Measurements from ENCODE around the gene GNAI1.
"Not testable (repeated sequence)": the region's sequence is repeated elsewhere in the genome, so short reads cannot be mapped to it uniquely, and the experiment has no call there.

The GNAI1 gene

DNA sequence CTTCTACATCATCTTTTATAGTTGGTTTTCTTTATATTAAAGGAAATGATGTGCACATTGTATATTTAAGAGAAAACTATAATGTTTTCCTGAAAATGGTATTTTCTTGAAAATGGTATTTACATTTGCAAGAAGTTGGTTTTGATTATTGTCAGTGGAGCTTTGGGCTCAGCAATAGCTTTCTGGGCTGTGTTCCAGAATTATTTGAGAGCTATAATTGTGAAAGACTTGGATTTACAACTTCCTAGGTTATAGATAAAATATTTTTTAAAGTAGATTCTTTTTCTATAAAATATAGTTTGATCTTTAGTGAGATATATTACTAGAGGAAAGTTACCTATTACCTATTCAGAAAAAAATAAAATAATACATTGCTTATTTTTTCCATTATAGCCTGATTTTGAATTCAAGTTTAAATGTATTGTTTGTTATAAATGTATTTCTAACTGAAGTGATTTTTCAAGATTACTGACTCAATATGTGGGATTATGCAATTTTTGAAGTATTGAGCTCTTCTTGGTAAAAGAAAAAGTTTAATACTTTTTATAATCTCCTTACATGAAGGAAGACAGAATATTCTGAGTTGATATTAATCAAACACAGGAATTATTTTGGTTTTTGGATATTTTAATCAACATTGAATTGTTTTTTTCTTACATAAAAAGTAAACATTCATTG lies 20.2 kb downstream of the GNAI1 start:
- no peak for DNase-seq (ENCODE audit: low read depth in 1 of 2, low spot score in 1 of 2)

DNA sequence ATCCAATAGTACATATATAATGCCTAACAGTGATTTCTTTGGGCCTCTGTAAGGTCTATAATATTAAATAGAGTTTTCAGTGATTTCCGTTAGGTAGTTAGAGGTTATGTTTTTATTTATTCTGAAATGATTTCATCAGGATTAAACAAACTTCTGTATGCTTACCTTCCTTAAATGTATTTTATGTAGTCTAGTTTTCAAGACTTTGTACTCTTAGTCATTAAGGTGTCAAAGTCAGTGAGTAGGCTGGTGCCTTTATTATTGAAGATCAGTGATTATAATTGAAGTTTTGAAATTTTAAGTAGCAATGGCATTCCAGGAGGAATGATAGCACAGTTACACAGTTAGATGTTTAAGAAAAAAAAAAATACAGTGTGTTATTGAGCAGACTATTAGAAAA lies 20.7 kb downstream of the GNAI1 start:
- DNase-seq (ENCODE audit: low read depth in 1 of 2, low spot score in 1 of 2) = no peak

DNA sequence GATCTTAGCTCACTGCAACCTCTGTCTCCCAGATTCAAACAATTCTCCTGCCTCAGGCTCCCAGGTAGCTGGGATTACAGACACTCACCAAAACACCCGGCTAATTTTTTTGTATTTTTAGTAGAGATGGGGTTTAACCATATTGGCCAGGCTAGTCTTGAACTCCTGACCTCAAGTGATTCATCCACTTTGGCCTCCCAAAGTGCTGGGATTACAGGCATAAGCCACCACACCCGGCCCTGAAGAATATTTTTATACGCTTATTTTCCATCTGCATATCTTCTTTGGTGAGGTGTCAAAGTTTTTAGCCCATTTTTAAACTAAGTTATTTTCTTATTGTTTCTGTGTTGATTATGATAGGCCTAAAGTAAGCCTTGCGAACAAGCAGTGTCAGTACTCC lies 23.1 kb downstream of the GNAI1 start:
- not testable (repeated sequence) for DNase-seq (ENCODE audit: low read depth in 1 of 2, low spot score in 1 of 2)

DNA sequence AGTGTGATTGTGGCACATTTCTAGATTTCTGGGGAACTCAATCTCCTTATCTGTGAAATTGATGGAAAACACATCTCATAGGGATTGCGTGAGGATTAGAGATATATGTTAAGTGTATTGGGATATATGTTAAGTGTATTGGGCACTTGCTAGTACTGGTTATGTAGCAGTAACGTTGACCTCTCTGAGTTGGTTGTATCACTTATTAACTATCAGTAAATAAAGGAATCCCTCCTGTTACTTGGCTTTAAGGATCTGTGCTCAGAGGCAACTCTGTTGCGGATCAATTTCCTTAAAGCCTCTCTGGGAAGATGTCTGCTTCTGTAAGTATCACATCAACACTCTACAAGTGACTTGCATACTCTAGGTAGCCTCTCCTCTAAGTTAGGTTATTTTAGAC lies 25.2 kb downstream of the GNAI1 start:
- no peak for DNase-seq (ENCODE audit: low read depth in 1 of 2, low spot score in 1 of 2)

DNA sequence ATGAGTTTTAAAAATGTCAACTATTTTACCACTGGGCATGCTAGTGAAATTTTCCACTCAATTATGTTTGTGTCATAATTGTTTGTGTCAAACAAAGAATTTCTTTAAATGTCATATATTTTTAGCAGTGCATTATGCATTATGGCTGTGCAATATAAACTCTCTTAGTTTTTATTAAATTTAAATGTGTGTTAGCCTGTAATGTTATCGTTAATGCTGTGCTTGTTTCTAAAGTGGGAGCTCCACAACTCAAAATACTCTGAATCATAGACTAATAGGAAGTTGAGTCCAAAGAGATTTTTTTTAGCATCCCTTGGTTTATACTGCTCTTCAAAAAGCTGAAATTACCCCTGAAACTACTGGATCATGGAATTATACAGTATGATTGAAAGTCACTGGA lies 26.8 kb downstream of the GNAI1 start:
- DNase-seq (ENCODE audit: low read depth in 1 of 2, low spot score in 1 of 2) = no peak

DNA sequence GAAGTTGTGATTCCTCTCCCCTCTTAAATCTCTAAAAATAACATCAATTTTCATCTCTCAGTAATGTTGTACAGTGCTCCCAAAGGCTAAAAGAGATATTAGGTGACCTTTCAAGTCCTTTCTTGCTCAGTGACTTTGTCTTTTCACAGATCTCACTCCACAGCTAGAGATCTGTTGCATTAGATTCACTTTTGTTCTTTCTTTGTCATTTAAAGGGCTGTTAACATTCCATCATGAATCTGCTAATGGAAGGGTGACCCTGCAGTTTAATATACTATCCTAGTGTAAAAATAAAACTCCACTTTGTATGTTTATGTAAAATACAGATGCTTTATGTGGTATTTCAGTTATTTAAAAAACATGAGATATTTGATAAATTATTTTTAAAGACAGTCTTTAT lies 30.5 kb downstream of the GNAI1 start:
- DNase-seq (ENCODE audit: low read depth in 1 of 2, low spot score in 1 of 2) = no peak

DNA sequence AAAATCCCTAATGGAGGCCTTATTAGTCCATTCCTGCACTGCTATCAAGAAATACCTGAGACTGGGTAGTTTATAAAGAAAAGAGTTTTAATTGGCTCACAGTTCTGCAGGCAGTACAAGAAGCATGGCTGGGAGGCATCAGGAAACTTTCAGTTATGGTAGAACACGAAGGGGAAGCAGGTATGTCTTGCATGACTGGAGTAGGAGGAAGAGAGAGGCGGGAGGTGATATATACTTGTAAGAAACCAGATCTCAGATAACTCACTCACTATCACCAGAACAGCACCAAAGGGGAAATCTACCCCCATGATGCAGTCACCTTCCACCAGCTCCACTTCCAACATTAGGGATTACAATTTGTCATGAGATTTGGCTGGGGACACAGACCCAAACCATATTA lies 35.8 kb downstream of the GNAI1 start:
- DNase-seq (ENCODE audit: low read depth in 1 of 2, low spot score in 1 of 2) = no peak

DNA sequence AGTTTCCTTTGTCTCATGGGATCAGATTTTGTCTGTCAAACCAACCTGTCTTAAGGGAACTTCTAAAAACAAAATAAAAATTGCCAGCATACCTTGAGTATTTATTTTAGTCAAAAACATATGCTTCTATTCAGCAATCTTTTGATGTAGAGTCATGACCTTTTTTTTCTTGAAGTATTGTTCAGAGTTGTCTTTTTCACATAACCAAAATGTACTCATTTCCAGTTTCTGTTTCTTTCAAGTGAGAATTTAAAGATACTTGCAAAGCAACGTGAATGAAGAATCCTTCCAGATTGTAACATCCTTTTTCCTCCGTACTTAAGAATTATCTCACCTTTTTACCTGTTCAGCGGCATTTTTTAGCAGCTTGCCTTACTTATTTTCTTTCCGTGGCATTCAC lies 37.8 kb downstream of the GNAI1 start:
- DNase-seq (ENCODE audit: low read depth in 1 of 2, low spot score in 1 of 2) = no peak

DNA sequence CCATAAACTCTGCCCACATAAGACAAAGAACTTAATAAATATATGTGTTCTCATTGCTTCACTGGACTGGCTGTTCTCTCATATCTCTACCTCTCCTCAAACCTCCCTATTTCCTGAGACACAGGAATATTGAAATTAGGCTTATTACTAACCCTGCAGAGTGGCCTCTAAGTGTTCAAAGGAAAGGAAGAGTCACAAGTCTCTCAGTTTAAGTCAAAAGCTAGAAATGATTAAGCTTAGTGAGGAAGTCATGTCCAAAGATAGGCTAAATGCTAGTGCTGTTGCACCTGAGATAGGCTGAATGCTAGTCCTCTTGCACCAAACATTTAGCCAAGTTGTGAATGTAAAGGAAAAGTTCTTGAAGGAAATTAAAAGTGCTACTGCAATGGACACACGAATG lies 41.1 kb downstream of the GNAI1 start:
- DNase-seq (ENCODE audit: low read depth in 1 of 2, low spot score in 1 of 2) = no peak

DNA sequence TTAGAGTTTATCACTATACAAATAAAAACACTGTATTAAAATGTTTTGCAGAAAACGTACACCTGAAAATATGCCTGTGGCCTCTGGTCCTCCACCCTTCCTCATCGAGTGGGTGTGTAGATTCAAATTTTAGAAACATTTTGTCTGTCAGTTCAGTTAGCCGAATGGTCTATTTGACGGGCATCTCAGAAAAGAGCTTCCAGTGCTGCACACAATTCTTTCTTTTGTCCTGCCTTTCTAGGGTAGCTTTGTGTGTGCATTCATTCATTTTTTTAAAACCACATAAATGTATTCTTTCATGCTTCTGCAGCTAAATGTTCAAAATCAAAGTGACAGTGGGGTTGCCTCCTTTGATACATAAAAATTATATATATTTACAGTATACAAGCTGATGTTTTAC lies 46.8 kb downstream of the GNAI1 start:
- no peak for DNase-seq (ENCODE audit: low read depth in 1 of 2, low spot score in 1 of 2)

DNA sequence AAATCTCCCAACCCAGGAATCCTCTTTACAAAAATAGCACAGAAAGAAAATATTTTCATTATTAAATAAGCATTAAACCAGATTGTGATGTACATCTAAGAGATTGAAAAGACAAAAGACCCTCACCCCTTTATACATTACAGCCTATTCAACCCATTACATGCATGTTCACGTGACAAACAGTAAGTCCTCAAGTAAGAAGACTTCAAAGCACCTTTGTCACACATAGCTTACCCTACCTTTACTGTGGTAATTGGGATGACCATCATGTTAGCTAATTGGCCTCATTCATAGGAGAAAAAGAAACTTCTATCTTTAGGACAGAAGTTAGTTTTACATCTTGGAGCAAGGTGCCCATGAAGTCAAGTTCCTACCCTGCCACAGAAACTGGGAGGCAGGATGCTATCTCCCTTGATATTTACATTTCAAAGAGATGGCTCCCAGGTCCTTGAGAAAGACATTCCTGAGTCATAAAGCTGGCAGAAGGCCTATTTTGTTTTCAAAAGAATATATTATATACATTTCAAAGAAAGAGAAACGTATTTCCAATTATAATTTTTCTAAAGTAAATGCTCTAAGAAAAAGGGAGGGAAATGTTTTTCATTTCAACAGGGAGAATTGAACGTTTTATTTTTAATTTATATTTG lies 48.1 kb downstream of the GNAI1 start:
- DNase-seq (ENCODE audit: low read depth in 1 of 2, low spot score in 1 of 2) = no peak

DNA sequence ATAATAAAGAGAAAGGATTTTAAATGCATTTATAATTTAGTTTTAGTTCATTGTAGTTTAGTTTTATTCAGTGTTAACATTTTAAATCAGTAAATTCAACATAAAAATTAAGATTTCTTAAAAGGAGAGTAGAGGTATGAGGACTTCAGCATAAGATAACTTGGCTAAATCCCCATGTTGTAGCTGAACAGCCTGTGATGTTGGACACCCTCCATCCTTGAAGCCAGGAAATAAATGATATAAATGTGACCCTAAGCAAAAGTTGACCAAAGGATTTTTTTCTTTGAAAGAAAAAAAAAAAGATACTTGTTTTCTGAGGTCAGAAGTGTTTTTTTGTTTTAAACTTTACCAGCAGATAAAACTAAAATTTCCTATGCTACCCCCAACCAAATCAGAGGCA lies 48.7 kb downstream of the GNAI1 start:
- no peak for DNase-seq (ENCODE audit: low read depth in 1 of 2, low spot score in 1 of 2)

DNA sequence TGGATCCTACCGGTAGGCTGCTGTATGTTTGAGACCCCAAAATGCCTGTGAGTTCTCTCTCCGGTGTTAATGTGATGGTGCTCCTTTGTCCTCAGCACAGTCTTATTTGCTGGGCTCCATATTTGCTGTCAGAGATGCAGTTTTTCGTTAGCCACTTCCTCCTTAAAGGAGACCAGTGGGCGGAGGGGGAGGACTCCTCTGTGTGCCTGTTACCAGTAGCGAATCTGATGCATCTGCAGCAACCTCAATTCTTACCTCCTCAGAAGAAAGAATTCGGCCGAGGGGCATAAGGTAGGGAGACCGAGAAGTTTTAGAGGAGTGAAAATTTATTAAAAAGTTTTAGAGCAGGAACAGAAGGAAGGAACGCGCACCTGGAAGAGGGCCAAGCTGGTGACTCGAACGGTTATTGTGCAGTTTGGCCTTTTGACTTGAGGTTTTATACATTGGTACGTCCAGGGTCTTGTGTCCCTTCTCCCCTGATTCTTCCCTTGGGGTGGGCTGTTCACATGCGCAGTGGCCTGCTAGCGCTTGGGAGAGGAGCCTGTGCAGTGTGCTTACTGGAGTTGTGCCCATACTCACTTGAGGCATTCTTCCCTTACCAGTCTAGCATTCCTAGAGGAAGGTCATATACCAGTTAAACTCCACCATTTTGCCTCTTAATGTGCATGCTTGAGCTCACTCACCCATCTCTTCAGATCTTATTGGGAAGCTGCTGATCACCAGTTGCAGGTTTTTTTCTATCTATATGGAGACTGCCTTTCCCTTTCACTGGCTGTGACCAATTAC lies 49.5 kb downstream of the GNAI1 start:
- DNase-seq (ENCODE audit: low read depth in 1 of 2, low spot score in 1 of 2) = no peak

DNA sequence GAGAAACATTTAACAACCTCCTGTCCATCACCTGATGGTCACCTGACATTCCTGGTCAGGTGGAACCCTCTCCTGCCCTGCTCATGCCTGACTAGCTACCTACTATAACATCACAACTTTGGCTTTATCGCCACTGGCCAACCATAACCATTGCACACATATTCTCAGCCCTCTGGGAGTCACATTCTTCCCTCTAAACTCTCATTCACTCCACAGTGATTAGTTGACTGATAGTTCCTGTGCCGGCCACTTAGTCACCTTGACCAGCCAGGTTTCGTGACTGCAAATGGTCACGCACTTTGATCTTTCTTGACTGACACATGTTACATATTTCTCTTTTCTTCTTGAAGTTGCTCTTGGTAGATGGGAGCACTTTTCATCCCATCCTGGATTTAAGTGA lies 50.1 kb downstream of the GNAI1 start:
- DNase-seq (ENCODE audit: low read depth in 1 of 2, low spot score in 1 of 2) = no peak

DNA sequence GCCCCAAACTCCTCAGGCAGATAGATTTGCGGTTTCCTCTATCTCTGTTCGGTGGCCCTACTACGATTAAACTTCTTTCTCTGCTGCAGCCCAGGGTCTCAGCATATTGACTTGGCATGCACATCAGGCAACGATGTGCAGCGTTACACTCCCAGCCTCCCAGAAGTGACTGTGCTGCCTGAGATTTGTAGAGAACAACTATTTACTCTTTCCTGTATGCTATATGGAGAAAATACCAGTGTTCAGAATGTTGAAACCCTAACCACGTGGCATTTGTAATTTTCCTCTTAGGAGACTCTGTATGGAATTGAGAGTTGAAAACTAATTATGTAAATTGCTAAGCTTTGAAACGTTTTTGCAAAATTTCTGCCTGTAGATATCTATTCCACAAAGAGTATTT lies 50.9 kb downstream of the GNAI1 start:
- no peak for DNase-seq (ENCODE audit: low read depth in 1 of 2, low spot score in 1 of 2)

DNA sequence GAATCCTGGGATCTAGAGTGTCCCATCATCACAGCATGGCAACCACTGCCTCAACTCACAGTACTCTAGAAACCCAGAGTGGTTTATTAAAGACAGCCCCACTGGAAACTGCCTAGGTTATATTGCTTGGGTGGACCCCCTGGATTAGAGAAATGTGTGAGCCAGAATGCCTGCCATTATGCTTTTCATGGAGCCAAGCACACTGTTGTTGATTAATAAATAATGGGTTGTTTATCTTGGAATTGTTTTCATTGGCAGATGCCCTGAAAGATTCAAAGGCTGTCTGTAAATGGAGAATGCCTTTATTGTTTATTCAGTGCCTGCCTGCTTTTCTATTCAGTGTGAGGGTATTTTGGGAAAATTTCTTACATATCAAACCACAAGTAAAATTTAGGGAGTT lies 52.1 kb downstream of the GNAI1 start:
- DNase-seq (ENCODE audit: low read depth in 1 of 2, low spot score in 1 of 2) = no peak

DNA sequence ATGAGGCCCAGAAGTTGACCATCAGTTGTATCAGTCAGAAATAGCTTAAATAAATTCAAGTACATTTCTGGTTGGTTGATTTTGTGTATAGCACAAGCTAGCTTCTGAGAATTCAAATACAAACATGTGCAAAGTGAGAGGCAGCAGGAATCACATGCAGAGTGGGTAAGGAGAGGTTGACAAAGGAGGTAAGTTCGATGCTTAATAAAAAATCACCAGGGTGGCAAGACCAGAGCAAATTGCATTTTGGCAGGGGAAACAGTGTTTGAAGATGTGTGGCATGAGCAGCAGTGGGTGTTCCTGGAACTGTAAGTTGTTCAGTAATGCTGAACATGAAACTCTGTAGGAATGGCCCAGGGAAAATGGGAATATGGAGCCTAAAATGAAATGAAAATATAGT lies 52.6 kb downstream of the GNAI1 start:
- DNase-seq (ENCODE audit: low read depth in 1 of 2, low spot score in 1 of 2) = no peak

DNA sequence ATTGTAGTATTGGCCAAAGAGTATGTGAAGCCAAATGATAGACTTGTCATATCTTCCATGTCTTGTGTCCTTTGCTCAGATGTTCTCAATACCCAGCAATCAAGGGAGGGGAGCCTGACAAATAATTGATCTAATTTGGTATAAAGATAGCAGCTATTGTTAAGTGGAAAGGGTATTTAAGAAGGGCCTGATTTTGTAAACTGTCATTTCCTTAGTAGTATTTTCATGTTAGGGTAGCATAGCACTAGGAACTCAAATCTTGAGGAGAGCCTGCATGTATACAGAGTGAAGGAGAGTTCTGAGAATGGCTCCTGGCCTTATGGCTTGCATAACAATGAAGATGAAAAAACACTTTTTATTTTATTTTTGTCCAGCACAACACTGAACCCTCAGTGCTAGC lies 53.1 kb downstream of the GNAI1 start:
- DNase-seq (ENCODE audit: low read depth in 1 of 2, low spot score in 1 of 2) = no peak

DNA sequence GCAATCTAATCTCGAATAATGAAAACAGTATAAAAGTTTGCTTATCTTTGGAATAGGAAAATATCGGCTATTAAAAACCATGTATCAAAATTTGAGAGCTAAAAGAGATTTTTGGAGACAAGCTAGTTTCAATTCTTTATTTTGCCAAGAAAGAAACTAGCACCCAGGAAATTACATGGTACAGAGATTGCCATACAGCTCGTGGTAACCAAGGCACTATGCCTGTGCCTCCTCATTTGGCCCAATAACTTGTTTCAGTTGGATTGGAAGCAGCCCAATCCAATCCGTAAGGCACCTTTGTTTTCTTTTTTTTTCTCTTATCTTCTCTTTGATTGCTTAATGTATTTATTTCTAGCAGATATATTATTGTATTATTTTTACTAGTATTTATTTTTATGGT lies 55.0 kb downstream of the GNAI1 start:
- no peak for DNase-seq (ENCODE audit: low read depth in 1 of 2, low spot score in 1 of 2)

DNA sequence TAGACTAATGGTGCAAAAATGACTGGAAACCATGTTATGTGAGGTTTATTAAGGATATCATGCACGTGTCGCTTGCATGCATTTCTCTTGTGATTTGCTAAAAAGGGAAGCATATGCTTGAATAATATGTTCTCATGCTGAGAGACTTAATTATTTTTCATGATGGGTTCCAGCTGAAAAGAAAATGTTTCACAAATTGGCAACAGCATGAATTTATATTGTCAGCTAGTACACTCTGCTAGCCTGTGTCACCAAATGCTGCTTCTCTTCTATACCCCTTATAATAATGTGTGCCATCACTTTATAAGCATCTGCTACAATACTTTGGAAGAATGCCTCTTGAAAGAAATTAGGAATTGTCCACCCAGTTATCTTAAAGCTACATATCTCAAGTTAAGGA lies 63.0 kb downstream of the GNAI1 start:
- DNase-seq (ENCODE audit: low read depth in 1 of 2, low spot score in 1 of 2) = no peak

DNA sequence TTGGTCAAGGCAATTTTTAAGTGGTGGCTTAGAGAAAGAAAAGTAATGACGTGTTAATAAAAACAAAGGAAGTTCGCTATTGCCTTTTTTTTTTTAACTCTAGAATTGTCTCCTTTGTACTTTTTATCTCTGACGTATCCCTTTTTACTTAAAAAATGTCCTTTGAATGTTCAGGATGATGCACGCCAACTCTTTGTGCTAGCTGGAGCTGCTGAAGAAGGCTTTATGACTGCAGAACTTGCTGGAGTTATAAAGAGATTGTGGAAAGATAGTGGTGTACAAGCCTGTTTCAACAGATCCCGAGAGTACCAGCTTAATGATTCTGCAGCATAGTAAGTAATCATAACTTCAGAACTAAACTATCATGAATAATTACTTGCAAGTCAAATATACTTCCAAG lies 64.4 kb downstream of the GNAI1 start:
- DNase-seq (ENCODE audit: low read depth in 1 of 2, low spot score in 1 of 2) = no peak

DNA sequence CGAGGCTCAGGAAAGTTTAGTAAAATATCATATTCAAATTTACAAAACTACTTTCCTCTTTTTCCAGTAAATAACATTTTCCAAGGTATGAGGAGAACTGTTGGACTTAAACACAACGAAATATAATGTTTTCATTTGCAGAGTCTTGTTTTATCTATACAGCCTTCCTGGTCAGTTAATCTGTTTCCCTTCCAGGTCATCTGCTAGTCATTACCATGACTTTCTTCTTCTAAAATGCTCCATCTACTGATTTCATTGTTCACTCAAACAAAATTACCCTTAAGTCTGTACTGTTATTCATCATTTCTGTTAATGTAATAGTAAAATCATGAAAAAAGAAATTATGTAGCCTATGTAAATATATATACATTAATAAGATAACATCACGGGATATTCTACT lies 69.8 kb downstream of the GNAI1 start:
- no peak for DNase-seq (ENCODE audit: low read depth in 1 of 2, low spot score in 1 of 2)

DNA sequence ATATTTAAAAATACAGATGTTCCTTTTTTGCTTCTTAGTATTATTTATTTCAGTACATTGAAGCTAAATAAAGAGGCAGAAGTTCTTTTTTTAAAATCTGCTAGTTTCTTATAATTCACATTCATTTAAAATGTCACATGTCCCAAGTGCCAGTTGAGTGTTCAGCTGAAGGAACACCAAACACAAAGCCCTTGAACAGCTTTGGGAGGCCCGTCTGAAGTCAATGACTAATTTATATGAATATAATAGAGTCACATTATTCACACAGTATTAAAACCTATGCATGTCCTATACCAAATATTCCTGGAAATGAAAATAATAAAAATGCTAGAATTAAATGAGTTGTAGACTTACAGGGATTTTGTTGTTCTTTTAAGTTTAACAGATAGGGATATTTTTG lies 70.3 kb downstream of the GNAI1 start:
- no peak for DNase-seq (ENCODE audit: low read depth in 1 of 2, low spot score in 1 of 2)

Data from activated CD4-positive, alpha-beta T cell treated with anti-CD3 and anti-CD28 coated beads, Interleukin-2, amount 50 U/mL, for 24 hours (primary cell).